HepG2 (cell line): ENCODE measurements around the gene DMTF1. TPM values are rescaled to one million over a fixed set of nuclear protein-coding genes. Genes with fewer than 3 reads are reported as not detected.

Source experiments
- ARID2 ChIP-seq: sonication (generic); formaldehyde crosslinking; IDR thresholded peaks from 2 replicates; pipeline ENCODE4 v1.8.1; 2022; ENCODE audit warnings: mild to moderate bottlenecking, missing genetic modification reagents, borderline replicate concordance
- ELF1 ChIP-seq: sonication (generic); formaldehyde crosslinking; IDR thresholded peaks from 2 replicates; pipeline ENCODE4 v1.4.0; 2020; ENCODE audit warnings: missing genetic modification reagents
- GFI1 ChIP-seq: sonication (generic); formaldehyde crosslinking; IDR thresholded peaks from 2 replicates; pipeline ENCODE4 v1.5.0; 2020; ENCODE audit warnings: missing genetic modification reagents, mild to moderate bottlenecking, borderline replicate concordance
- HES4 ChIP-seq: sonication (generic); formaldehyde crosslinking; IDR thresholded peaks from 2 replicates; pipeline ENCODE4 v1.9.0; 2021; ENCODE audit warnings: mild to moderate bottlenecking, missing genetic modification reagents, borderline replicate concordance
- HMGA1 ChIP-seq: sonication (generic); formaldehyde crosslinking; conservative IDR thresholded peaks from 2 replicates; pipeline ENCODE4 v1.4.0; 2020; ENCODE audit warnings: missing genetic modification reagents
- KAT8 ChIP-seq: IDR thresholded peaks from 2 replicates; pipeline ENCODE4 v1.6.1; 2016; ENCODE audit warnings: missing genetic modification reagents, missing compliant biosample characterization
- SALL2 ChIP-seq: sonication (generic); formaldehyde crosslinking; IDR thresholded peaks from 2 replicates; pipeline ENCODE4 v1.8.1; 2023; ENCODE audit warnings: mild to moderate bottlenecking, missing genetic modification reagents, inconsistent platforms
- SMAD1 ChIP-seq: sonication (generic); formaldehyde crosslinking; IDR thresholded peaks from 2 replicates; pipeline ENCODE4 v1.4.0; 2020; ENCODE audit warnings: missing genetic modification reagents, low read depth, mild to moderate bottlenecking, borderline replicate concordance
- TAF15 ChIP-seq: fragments of 200-400 bp; formaldehyde crosslinking; IDR thresholded peaks from one replicate; pipeline ENCODE4 v1.6.1; 2018; ENCODE audit warnings: mild to moderate bottlenecking, low read depth, low read length; ENCODE audit not compliant: poor library complexity, severe bottlenecking
- TOE1 ChIP-seq: sonication (generic); formaldehyde crosslinking; IDR thresholded peaks from 2 replicates; pipeline ENCODE4 v1.4.0; 2020; ENCODE audit warnings: mild to moderate bottlenecking, missing genetic modification reagents
- WIZ ChIP-seq: sonication (generic); formaldehyde crosslinking; IDR thresholded peaks from 2 replicates; pipeline ENCODE4 v1.5.1; 2020; ENCODE audit warnings: mild to moderate bottlenecking, missing genetic modification reagents
- ZFP37 ChIP-seq: sonication (generic); formaldehyde crosslinking; IDR thresholded peaks from 2 replicates; pipeline ENCODE4 v1.4.0; 2020; ENCODE audit warnings: missing genetic modification reagents, borderline replicate concordance
- ZNF264 ChIP-seq: sonication (generic); formaldehyde crosslinking; IDR thresholded peaks from 2 replicates; pipeline ENCODE4 v1.4.0; 2020; ENCODE audit warnings: missing genetic modification reagents
- ZNF816 ChIP-seq: sonication (generic); formaldehyde crosslinking; IDR thresholded peaks from 2 replicates; pipeline ENCODE4 v1.8.0; 2022; ENCODE audit warnings: missing genetic modification reagents, mild to moderate bottlenecking, borderline replicate concordance
- polyA plus RNA-seq, 8 experiments: library from polyadenylated mRNA; depleted of rRNA in 3 of 8; stranded (reverse) in 7 of 8; unstranded in 1 of 8; fragments of >200 nt; fragmentation: Illumina TruSeq in 4 of 8; extraction: Trizol in 4 of 8; gene quantifications; 2 replicates each; pipeline versions ENCODE4 v1.2.1 to v1.2.3, GENCODE V29; 2011 to 2016; ENCODE audit warnings: low read depth in 4 of 8, missing spikeins in 1 of 8, mixed read lengths in 1 of 8; ENCODE audit not compliant: insufficient read depth in 1 of 8
- total RNA-seq, 5 experiments: library from RNA; depleted of rRNA; stranded (reverse); fragments of >200 nt; fragmentation: Illumina TruSeq; extraction: Trizol; gene quantifications; 2 replicates each; pipeline ENCODE4 v1.2.3, GENCODE V29; 2016; ENCODE audit warnings: low read depth in 1 of 5
- TF ChIP-seq, protein P1 (sequence below): sonication (generic); formaldehyde crosslinking; IDR thresholded peaks from 2 replicates; pipeline ENCODE4 v1.5.1; 2020; ENCODE audit warnings: mild to moderate bottlenecking, missing genetic modification reagents, moderate library complexity
- TF ChIP-seq, protein P2 (sequence below): sonication (generic); formaldehyde crosslinking; IDR thresholded peaks from 2 replicates; pipeline ENCODE4 v1.4.0; 2020; ENCODE audit warnings: missing genetic modification reagents
- TF ChIP-seq, protein P3 (sequence below): IDR thresholded peaks from 2 replicates; pipeline ENCODE4 v1.6.1; 2016; ENCODE audit warnings: low read depth
- TF ChIP-seq, protein P4 (sequence below): sonication (generic); formaldehyde crosslinking; IDR thresholded peaks from 2 replicates; pipeline ENCODE4 v1.4.0; 2020; ENCODE audit warnings: missing genetic modification reagents
- TF ChIP-seq, protein P5 (sequence below): sonication (generic); formaldehyde crosslinking; IDR thresholded peaks from 2 replicates; pipeline ENCODE4 v1.5.1; 2020; ENCODE audit warnings: mild to moderate bottlenecking, missing genetic modification reagents, moderate library complexity

The DMTF1 gene
- total and polyA plus RNA-seq, 2 of the 13 experiments (the other 11 are each of a cell fraction or from before 2014, with no cell fraction given): 45.8 to 132 TPM

DNA sequence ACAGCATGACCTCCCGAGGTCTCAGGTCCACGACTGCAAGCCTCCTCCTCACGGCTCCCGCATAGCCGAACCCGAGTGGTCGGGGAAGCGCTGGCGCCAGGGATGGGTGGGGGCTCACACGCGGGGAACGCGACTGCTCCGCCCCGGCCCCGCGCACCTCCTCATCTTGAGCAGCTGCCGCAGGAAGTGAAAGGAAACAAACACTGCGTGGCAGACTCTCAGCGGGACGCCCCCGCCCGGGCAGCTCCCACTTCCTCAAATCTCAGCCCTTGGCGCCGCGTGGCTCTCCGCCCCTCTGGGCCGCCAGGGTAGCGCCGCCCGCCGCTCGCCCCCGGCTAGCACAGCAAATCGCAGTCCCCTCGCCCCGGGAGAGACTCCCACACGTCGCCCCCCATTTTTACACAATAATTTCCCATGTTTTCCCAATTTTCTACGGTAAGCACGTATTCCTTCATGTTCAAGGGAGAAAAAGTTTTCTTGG lies 67.3 kb downstream of the DMTF1 start, which contains the start of gene TMEM243 (continued):
- TF ChIP-seq, protein P1, sequence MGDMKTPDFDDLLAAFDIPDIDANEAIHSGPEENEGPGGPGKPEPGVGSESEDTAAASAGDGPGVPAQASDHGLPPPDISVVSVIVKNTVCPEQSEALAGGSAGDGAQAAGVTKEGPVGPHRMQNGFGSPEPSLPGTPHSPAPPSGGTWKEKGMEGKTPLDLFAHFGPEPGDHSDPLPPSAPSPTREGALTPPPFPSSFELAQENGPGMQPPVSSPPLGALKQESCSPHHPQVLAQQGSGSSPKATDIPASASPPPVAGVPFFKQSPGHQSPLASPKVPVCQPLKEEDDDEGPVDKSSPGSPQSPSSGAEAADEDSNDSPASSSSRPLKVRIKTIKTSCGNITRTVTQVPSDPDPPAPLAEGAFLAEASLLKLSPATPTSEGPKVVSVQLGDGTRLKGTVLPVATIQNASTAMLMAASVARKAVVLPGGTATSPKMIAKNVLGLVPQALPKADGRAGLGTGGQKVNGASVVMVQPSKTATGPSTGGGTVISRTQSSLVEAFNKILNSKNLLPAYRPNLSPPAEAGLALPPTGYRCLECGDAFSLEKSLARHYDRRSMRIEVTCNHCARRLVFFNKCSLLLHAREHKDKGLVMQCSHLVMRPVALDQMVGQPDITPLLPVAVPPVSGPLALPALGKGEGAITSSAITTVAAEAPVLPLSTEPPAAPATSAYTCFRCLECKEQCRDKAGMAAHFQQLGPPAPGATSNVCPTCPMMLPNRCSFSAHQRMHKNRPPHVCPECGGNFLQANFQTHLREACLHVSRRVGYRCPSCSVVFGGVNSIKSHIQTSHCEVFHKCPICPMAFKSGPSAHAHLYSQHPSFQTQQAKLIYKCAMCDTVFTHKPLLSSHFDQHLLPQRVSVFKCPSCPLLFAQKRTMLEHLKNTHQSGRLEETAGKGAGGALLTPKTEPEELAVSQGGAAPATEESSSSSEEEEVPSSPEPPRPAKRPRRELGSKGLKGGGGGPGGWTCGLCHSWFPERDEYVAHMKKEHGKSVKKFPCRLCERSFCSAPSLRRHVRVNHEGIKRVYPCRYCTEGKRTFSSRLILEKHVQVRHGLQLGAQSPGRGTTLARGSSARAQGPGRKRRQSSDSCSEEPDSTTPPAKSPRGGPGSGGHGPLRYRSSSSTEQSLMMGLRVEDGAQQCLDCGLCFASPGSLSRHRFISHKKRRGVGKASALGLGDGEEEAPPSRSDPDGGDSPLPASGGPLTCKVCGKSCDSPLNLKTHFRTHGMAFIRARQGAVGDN (CRISPR knock-in tag): peak; percentile 57
- TF ChIP-seq ZNF264 (CRISPR knock-in tag) (no peak; the same call in 1 of the 2 replicates), ZFP37 (CRISPR knock-in tag) (no peak), HMGA1 (CRISPR knock-in tag) (no peak), HES4 (CRISPR knock-in tag) (no peak), SMAD1 (CRISPR knock-in tag) (0 out of 2 replicates have a peak, but pooled peaks have one; percentile 3), GFI1 (CRISPR knock-in tag) (peak; percentile 97), TOE1 (CRISPR knock-in tag) (no peak), ARID2 (0 out of 2 replicates have a peak, but pooled peaks have one; percentile 76), ELF1 (peak; percentile 36; the same call in 1 of the 2 replicates), TAF15 (no peak), KAT8 (CRISPR knock-in tag) (0 out of 2 replicates have a peak, but pooled peaks have one; percentile 5), ZNF816 (CRISPR knock-in tag) (no peak), SALL2 (no peak; the same call in 1 of the 2 replicates), WIZ (CRISPR knock-in tag) (no peak)
- TF ChIP-seq, protein P2, sequence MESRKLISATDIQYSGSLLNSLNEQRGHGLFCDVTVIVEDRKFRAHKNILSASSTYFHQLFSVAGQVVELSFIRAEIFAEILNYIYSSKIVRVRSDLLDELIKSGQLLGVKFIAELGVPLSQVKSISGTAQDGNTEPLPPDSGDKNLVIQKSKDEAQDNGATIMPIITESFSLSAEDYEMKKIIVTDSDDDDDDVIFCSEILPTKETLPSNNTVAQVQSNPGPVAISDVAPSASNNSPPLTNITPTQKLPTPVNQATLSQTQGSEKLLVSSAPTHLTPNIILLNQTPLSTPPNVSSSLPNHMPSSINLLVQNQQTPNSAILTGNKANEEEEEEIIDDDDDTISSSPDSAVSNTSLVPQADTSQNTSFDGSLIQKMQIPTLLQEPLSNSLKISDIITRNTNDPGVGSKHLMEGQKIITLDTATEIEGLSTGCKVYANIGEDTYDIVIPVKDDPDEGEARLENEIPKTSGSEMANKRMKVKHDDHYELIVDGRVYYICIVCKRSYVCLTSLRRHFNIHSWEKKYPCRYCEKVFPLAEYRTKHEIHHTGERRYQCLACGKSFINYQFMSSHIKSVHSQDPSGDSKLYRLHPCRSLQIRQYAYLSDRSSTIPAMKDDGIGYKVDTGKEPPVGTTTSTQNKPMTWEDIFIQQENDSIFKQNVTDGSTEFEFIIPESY (CRISPR knock-in tag): no peak
- TF ChIP-seq, protein P3, sequence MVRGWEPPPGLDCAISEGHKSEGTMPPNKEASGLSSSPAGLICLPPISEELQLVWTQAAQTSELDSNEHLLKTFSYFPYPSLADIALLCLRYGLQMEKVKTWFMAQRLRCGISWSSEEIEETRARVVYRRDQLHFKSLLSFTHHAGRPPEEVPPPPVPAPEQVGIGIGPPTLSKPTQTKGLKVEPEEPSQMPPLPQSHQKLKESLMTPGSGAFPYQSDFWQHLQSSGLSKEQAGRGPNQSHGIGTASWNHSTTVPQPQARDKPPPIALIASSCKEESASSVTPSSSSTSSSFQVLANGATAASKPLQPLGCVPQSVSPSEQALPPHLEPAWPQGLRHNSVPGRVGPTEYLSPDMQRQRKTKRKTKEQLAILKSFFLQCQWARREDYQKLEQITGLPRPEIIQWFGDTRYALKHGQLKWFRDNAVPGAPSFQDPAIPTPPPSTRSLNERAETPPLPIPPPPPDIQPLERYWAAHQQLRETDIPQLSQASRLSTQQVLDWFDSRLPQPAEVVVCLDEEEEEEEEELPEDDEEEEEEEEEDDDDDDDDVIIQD: no peak
- TF ChIP-seq, protein P4, sequence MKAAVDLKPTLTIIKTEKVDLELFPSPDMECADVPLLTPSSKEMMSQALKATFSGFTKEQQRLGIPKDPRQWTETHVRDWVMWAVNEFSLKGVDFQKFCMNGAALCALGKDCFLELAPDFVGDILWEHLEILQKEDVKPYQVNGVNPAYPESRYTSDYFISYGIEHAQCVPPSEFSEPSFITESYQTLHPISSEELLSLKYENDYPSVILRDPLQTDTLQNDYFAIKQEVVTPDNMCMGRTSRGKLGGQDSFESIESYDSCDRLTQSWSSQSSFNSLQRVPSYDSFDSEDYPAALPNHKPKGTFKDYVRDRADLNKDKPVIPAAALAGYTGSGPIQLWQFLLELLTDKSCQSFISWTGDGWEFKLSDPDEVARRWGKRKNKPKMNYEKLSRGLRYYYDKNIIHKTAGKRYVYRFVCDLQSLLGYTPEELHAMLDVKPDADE: no peak
- TF ChIP-seq, protein P5, sequence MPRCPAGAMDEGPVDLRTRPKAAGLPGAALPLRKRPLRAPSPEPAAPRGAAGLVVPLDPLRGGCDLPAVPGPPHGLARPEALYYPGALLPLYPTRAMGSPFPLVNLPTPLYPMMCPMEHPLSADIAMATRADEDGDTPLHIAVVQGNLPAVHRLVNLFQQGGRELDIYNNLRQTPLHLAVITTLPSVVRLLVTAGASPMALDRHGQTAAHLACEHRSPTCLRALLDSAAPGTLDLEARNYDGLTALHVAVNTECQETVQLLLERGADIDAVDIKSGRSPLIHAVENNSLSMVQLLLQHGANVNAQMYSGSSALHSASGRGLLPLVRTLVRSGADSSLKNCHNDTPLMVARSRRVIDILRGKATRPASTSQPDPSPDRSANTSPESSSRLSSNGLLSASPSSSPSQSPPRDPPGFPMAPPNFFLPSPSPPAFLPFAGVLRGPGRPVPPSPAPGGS (CRISPR knock-in tag): no peak
